Fibroblast of lung (primary cell): ENCODE results near the gene HECTD4.

ENCODE experiments used
- CTCF ChIP-seq, 2 donors: IDR thresholded peaks in 1 of 2; conservative IDR thresholded peaks in 1 of 2; 1 replicate in 1 of 2; 2 replicates in 1 of 2; pipeline ENCODE4 v1.5.1; 2011 to 2012; ENCODE audit warnings: low read length in 2 of 2, control low read depth in 1 of 2, inconsistent platforms in 1 of 2, low read depth in 1 of 2, mild to moderate bottlenecking in 1 of 2
- EZH2 ChIP-seq: IDR thresholded peaks from 2 replicates; pipeline ENCODE4 v1.5.1; 2012; ENCODE audit warnings: low read length, control low read depth, mild to moderate bottlenecking; ENCODE audit errors: missing control alignments

- no peak for TF ChIP-seq CTCF (conservative IDR thresholded peaks at IDR 0.05 in 1 of 2, IDR thresholded peaks at IDR 0.05 in 1 of 2; ENCODE audit: low read depth in 1 of 2, low read length in 2 of 2)
- TF ChIP-seq EZH2, result no peak
Observed at GRCh38 chr12:112258926-112259325, 123.3 kb downstream of the HECTD4 start.
